ENCODE data around the gene CCDC158. TPM values are rescaled to one million over a fixed set of nuclear protein-coding genes. Genes with fewer than 3 reads are reported as not detected.

Gene CCDC158
- total and polyA plus RNA-seq, 2 experiments from 2014 or later = 0.21 to 0.27 TPM

GRCh38 chr4:76300012-76300411 lies 120.9 kb downstream of the CCDC158 start (continued):
- TF ChIP-seq ZNF462 (CRISPR knock-in tag; IDR thresholded peaks at IDR 0.05) = no peak
- TF ChIP-seq ZNF114 (CRISPR knock-in tag; IDR thresholded peaks at IDR 0.05) = no peak
- TF ChIP-seq ETS1 (IDR thresholded peaks at IDR 0.05) = no peak

- H3K36me3 ChIP-seq (ENCODE audit: insufficient read depth) = no peaks in the 10 kb centered on the region
- peaks cover 4% of the 10 kb centered on the region; the same call in 1 of the 2 replicates for H3K9me2 ChIP-seq (ENCODE audit: insufficient read depth)
- no peaks in the 10 kb centered on the region for H3F3A ChIP-seq (replicated peaks; ENCODE audit: low read depth)
- no peaks in the 10 kb centered on the region; the same call in 1 of the 2 replicates for H4K20me1 ChIP-seq (replicated peaks; ENCODE audit: insufficient read depth)
- no peak for ATAC-seq
- Mint-ChIP-seq H3K4me1 (no peaks in the 10 kb centered on the region), H3K36me3 (ENCODE audit: low read depth) (0 out of 3 replicates have a peak, but pooled peaks cover 4% of the 10 kb centered on the region), H3K4me3 (no peak overlapping the region), H3K27ac (no peak overlapping the region), H3K27me3 (ENCODE audit: insufficient read depth, low read depth, poor library complexity) (peaks cover 2% of the 10 kb centered on the region), H3K9me3 (peaks cover 20% of the 10 kb centered on the region)
- no peaks in the 10 kb centered on the region for H3K4me1 ChIP-seq (ENCODE audit: insufficient read depth)
- H2AFZ ChIP-seq = no peak overlapping the region
- H3K79me2 ChIP-seq (replicated peaks; ENCODE audit: insufficient read depth) = no peaks in the 10 kb centered on the region
- H3K4me3 ChIP-seq = no peak overlapping the region
- no peak for DNase-seq (ENCODE audit: low spot score)
- H3K27me3 ChIP-seq (ENCODE audit: insufficient read depth) = 0 out of 2 replicates have a peak, but pooled peaks cover 2% of the 10 kb centered on the region
- no peak overlapping the region for H3K4me2 ChIP-seq
- no peak overlapping the region for H3K27ac ChIP-seq (ENCODE audit: low read depth)
- no peak for TF ChIP-seq ZNF331 (CRISPR knock-in tag; IDR thresholded peaks at IDR 0.05; ENCODE audit: low read depth)
- TF ChIP-seq NANOG (IDR thresholded peaks at IDR 0.05; ENCODE audit: borderline replicate concordance) = no peak
- no peak for TF ChIP-seq REST (IDR thresholded peaks at IDR 0.05; ENCODE audit: unreplicated experiment)
- TF ChIP-seq EZH2 (IDR thresholded peaks at IDR 0.05; ENCODE audit: low read depth, unreplicated experiment) = no peak
- TF ChIP-seq EZH2phosphoT487 (IDR thresholded peaks at IDR 0.05; ENCODE audit: unreplicated experiment) = no peak
- TF ChIP-seq POLR2AphosphoS5 (IDR thresholded peaks at IDR 0.05; ENCODE audit: low read depth) = no peak
These were observed 122.7 kb downstream of the CCDC158 start for GRCh38 chr4:76298227-76298626.
